ENCODE data around the gene CELF2. TPM values are rescaled to one million over a fixed set of nuclear protein-coding genes. Genes with fewer than 3 reads are reported as not detected.

CELF2 gene
- total RNA-seq, 1 experiment from 2014 or later, result not detected

DNA sequence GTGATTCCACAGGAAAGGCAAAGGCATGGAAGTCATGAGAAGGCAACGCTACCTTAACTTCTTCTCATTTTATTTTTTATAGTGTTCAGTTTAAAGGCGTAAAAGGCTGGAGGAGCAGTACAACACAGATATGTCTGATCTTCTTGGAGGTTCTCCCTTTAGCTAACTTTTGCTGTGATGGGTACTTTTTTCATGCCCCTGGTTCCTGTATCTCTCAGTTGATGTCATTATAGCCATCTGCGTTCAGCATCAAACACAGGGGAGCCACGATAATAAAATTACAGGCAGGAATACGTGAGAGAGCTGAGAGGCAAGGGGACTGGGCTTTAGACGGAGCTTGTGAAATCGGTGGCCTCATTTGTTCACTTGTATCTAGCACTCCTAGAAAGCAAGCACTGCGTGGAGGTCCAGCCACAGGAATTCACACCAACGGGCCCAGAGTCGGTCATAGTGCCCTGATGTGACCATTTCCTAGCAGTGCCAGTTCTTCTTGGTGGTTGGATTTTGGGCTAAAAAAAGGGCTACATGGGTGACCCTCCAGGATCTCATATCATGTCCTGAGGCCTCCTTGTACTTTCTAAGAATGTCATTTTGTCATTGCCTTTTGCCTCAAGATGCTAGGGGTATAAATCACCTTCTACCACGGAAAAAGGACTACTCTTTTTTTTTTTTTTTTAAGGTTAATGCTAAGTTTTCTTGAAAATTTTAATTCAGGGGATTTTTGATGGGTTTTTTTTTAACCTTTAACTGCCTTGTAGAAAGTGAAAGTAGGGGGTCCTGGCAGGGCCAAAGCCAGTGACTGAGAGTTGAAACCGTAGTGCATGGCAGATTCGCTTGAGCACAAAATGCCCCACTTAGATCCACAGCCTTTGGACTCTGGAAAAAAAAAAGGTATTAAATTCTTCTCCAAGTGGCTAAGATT, 191.5 kb downstream of the CELF2 start:
- Histone ChIP-seq H3K36me3 (no peaks in the 10 kb centered on the region), H3K27me3 (replicated peaks) (no peaks in the 10 kb centered on the region; the same call in 1 of the 2 replicates), H3K4me3 (no peak overlapping the region), H3K9me3 (replicated peaks) (no peaks in the 10 kb centered on the region), H3K27ac (no peak overlapping the region), H3K4me1 (replicated peaks) (no peaks in the 10 kb centered on the region)
- DNase-seq (ENCODE audit: low read depth in 1 of 2, low spot score in 2 of 2), result no peak

- Histone ChIP-seq H3K4me1 (replicated peaks) (no peaks in the 10 kb centered on the region), H3K27ac (no peak overlapping the region), H3K27me3 (replicated peaks) (no peaks in the 10 kb centered on the region; the same call in 1 of the 2 replicates), H3K36me3 (no peaks in the 10 kb centered on the region), H3K4me3 (no peak overlapping the region), H3K9me3 (replicated peaks) (no peaks in the 10 kb centered on the region)
- DNase-seq (ENCODE audit: low read depth in 1 of 2, low spot score in 2 of 2), result no peak
These were observed 192.1 kb downstream of the CELF2 start for GRCh38 chr10:11209830-11210181.

DNA sequence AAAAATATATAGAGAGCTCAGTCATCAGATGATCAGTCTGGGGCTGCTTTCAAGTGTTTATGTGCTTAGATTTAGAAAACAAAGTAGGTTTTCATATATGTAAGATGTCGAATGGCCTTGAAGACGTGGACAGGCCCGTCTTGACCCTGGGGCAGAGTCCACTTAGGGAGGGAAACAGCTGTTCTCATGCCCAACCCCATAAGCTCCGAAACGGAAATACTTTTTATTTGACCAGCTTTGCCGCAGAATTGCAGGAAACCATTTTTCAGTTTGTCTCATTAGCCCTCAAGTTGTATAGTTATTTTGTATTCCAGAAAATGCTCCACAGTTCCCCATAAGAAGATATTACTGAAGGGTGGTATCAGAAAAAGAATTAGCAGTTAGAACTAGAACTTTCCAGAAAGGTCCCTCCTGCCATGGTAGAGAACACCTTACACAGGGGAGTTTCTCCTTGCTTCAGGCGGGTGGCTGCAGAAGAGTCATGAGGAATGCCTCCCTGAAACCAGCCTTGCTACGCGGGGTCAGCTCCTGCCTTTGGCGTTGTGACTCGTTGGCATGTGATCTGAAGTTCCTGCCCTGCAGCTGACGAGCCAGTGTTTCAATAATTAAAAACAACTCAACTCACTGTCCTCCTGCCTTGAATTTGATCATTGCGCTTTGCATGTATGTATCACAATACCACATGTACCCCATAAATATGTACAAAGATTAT, 192.7 kb downstream of the CELF2 start:
- DNase-seq (ENCODE audit: low read depth in 1 of 2, low spot score in 2 of 2), result no peak
- H3K27me3 ChIP-seq (replicated peaks), result no peaks in the 10 kb centered on the region
- H3K4me1 ChIP-seq (replicated peaks), result no peaks in the 10 kb centered on the region
- no peaks in the 10 kb centered on the region for H3K36me3 ChIP-seq
- H3K27ac ChIP-seq, result no peak overlapping the region
- H3K9me3 ChIP-seq (replicated peaks), result no peaks in the 10 kb centered on the region
- no peak overlapping the region for H3K4me3 ChIP-seq

- no peaks in the 10 kb centered on the region for H3K9me3 ChIP-seq (replicated peaks)
- no peak for DNase-seq (ENCODE audit: low read depth in 1 of 2, low spot score in 2 of 2)
- H3K27ac ChIP-seq, result no peak overlapping the region
These were observed 194.8 kb downstream of the CELF2 start for GRCh38 chr10:11212288-11213085.

DNA sequence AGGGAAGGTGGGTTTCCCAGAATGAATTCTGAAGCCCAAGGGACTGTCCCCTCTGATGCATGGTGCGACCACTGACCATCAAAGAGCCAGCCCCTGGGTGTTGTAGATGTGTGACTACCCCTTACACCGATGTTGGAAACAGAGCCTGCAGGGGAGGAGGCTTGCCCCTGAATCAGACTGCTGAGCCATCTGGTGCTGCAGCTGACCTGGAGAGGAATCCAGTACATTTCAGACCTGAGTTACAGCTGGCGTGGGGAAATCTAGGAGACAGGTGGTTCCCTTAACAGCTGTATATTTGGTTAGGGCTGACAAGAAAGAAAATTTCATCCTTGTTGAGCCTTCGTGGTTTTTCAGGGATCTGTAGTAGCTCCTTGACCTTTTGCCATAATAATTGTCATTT, 195.5 kb downstream of the CELF2 start:
- no peaks in the 10 kb centered on the region for H3K9me3 ChIP-seq (replicated peaks)
- no peak overlapping the region for H3K27ac ChIP-seq
- no peak overlapping the region for H3K4me3 ChIP-seq
- H3K27me3 ChIP-seq (replicated peaks), result peaks cover 3% of the 10 kb centered on the region; the same call in 1 of the 2 replicates
- no peaks in the 10 kb centered on the region for H3K4me1 ChIP-seq (replicated peaks)
- H3K36me3 ChIP-seq, result no peaks in the 10 kb centered on the region
- DNase-seq (ENCODE audit: low read depth in 1 of 2, low spot score in 2 of 2), result no peak

More at GRCh38 chr10:11212288-11213085, 194.8 kb downstream of the CELF2 start:
- no peaks in the 10 kb centered on the region for H3K4me1 ChIP-seq (replicated peaks)
- H3K36me3 ChIP-seq, result no peaks in the 10 kb centered on the region
- peaks cover 3% of the 10 kb centered on the region; the same call in 1 of the 2 replicates for H3K27me3 ChIP-seq (replicated peaks)
- H3K4me3 ChIP-seq, result no peak overlapping the region

- no peak overlapping the region for H3K4me3 ChIP-seq
- no peaks in the 10 kb centered on the region for H3K9me3 ChIP-seq (replicated peaks)
- H3K27me3 ChIP-seq (replicated peaks), result peaks cover 3% of the 10 kb centered on the region; the same call in 1 of the 2 replicates
- DNase-seq (ENCODE audit: low read depth in 1 of 2, low spot score in 2 of 2), result no peak
- H3K36me3 ChIP-seq, result no peaks in the 10 kb centered on the region
- no peak overlapping the region for H3K27ac ChIP-seq
- no peaks in the 10 kb centered on the region for H3K4me1 ChIP-seq (replicated peaks)
These were observed 196.7 kb downstream of the CELF2 start for GRCh38 chr10:11214407-11214806.

DNA sequence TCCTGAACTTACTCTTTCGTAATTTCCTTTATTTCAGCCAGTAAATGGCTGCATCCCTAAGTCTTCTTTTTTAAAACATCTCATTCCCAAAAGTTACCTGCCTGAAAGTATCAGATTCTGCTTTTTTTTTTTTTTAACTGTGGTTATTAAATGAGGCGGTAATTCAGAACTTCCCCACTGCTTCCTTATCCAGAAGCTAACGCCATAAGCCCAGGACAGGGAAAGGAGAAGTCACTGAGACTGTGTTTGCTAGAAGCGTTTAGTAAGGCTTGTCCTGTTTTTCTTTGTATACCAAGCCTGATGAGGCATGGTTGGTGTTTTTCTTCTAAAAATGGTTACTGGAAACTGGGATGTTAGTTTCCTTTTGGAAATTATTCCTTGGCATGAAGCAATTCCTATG, 197.8 kb downstream of the CELF2 start:
- peaks cover 3% of the 10 kb centered on the region; the same call in 1 of the 2 replicates for H3K27me3 ChIP-seq (replicated peaks)
- no peak for DNase-seq (ENCODE audit: low read depth in 1 of 2, low spot score in 2 of 2)
- H3K36me3 ChIP-seq, result no peaks in the 10 kb centered on the region
- H3K9me3 ChIP-seq (replicated peaks), result no peaks in the 10 kb centered on the region
- no peak overlapping the region for H3K4me3 ChIP-seq
- H3K4me1 ChIP-seq (replicated peaks), result no peaks in the 10 kb centered on the region
- H3K27ac ChIP-seq, result no peak overlapping the region

DNA sequence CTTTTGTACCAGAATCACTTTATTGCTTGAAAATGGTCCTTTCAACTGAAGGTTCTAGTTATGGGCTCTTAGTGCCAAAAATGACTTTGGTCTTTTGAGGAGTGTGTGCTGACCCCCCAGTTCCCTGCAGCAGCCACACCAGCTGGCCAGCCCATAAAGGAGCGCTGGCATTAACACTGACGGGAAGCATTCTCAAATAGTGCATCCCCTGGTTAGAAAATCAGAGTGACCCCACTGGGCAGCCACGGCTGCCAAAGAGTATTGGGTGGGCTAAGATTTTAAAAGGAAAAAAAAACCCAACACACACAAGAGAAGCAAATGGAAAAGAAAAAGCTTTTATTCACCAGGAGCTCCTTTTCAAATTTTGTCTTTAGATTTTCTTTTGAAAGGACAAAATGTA, 199.8 kb downstream of the CELF2 start:
- Histone ChIP-seq H3K36me3 (no peaks in the 10 kb centered on the region), H3K4me1 (replicated peaks) (no peaks in the 10 kb centered on the region), H3K27ac (no peak overlapping the region), H3K4me3 (no peak overlapping the region), H3K27me3 (replicated peaks) (peaks cover 3% of the 10 kb centered on the region; the same call in 1 of the 2 replicates), H3K9me3 (replicated peaks) (no peaks in the 10 kb centered on the region)
- DNase-seq (ENCODE audit: low read depth in 1 of 2, low spot score in 2 of 2), result no peak

- no peak for DNase-seq (ENCODE audit: low read depth in 1 of 2, low spot score in 2 of 2)
- Histone ChIP-seq H3K4me3 (no peak overlapping the region), H3K27ac (no peak overlapping the region), H3K36me3 (no peaks in the 10 kb centered on the region), H3K27me3 (replicated peaks) (peaks cover 3% of the 10 kb centered on the region; the same call in 1 of the 2 replicates), H3K4me1 (replicated peaks) (no peaks in the 10 kb centered on the region), H3K9me3 (replicated peaks) (no peaks in the 10 kb centered on the region)
These were observed 200.7 kb downstream of the CELF2 start for GRCh38 chr10:11218395-11218794.

- no peak for DNase-seq (ENCODE audit: low read depth in 1 of 2, low spot score in 2 of 2)
- Histone ChIP-seq H3K36me3 (no peaks in the 10 kb centered on the region), H3K9me3 (replicated peaks) (no peaks in the 10 kb centered on the region), H3K27me3 (replicated peaks) (peaks cover 3% of the 10 kb centered on the region; the same call in 1 of the 2 replicates), H3K27ac (no peak overlapping the region), H3K4me1 (replicated peaks) (no peaks in the 10 kb centered on the region), H3K4me3 (no peak overlapping the region)
These were observed 201.8 kb downstream of the CELF2 start for GRCh38 chr10:11219431-11219830.

DNA sequence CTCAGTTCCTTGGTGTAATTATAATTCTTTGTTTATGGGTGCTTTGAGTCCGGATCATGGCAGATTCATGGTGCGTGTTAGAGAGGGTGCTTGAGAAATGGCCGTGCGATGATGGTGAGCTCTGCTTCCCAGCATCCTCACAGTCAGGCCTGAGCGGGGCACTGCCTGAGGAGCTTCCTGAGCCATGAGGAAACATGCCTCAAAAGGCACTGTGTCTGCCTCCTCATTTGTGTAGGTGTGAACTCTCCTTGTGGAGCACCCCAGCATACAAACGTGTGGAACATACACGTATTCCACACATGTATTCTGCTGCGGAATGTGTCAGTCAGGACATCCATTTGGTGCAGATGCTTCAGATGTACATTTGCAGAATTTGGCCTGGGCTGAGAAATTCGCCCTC, 205.4 kb downstream of the CELF2 start:
- Histone ChIP-seq H3K4me1 (replicated peaks) (no peaks in the 10 kb centered on the region), H3K27me3 (replicated peaks) (no peaks in the 10 kb centered on the region), H3K9me3 (replicated peaks) (no peaks in the 10 kb centered on the region), H3K27ac (no peak overlapping the region), H3K36me3 (no peaks in the 10 kb centered on the region), H3K4me3 (no peak overlapping the region)
- no peak for DNase-seq (ENCODE audit: low read depth in 1 of 2, low spot score in 2 of 2)

DNA sequence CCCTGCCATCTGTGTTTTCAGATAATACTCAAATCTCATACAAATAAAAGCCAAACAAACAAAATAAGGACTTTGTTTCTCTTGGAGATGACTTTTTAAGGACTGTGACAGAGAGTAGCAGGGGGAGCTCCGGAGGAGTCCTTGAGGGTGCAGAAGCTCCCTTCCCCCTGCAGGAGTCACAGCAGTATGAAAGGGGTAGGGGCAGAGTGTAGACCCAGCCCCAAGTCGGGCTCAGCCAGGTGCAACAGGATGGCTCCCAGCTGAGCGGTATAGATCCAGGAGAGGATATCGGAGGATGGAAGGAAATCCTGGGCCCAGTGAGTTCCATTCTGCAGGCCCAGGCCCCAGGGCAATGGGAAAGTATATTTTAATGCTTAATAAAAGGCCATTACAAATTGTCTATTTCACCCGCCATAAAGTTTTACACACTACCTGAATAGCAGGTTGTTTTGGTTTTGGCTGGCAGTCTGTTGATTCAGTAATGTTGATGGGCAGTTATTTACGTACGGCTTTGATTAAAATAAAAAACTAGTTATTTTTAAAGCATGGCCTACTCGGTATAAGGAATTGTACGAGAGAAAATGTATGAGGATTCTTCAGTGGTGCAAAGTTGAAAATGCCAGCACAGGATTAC, 206.0 kb downstream of the CELF2 start:
- no peak for DNase-seq (ENCODE audit: low read depth in 1 of 2, low spot score in 2 of 2)
- Histone ChIP-seq H3K9me3 (replicated peaks) (no peaks in the 10 kb centered on the region), H3K27ac (no peak overlapping the region), H3K27me3 (replicated peaks) (no peaks in the 10 kb centered on the region), H3K4me3 (no peak overlapping the region), H3K36me3 (no peaks in the 10 kb centered on the region), H3K4me1 (replicated peaks) (no peaks in the 10 kb centered on the region)

GRCh38 chr10:11224321-11224720, 206.6 kb downstream of the CELF2 start:
- Histone ChIP-seq H3K27me3 (replicated peaks) (no peaks in the 10 kb centered on the region), H3K4me1 (replicated peaks) (no peaks in the 10 kb centered on the region), H3K27ac (no peak overlapping the region), H3K4me3 (no peak overlapping the region), H3K36me3 (no peaks in the 10 kb centered on the region), H3K9me3 (replicated peaks) (no peaks in the 10 kb centered on the region)
- no peak for DNase-seq (ENCODE audit: low read depth in 1 of 2, low spot score in 2 of 2)
